ENCODE results near the gene SUFU.
"Not testable (repeated sequence)": the region's sequence is repeated elsewhere in the genome, so short reads cannot be mapped to it uniquely, and the experiment has no call there.

SUFU gene

GRCh38 chr10:102480396-102480795, 23.4 kb upstream of the SUFU start:
- no peak for DNase-seq (ENCODE audit: low spot score)

- no peak for DNase-seq (ENCODE audit: low spot score)
Observed at GRCh38 chr10:102484021-102484420, 19.8 kb upstream of the SUFU start.

GRCh38 chr10:102485093-102485784, 18.5 kb upstream of the SUFU start:
- no peak for DNase-seq (ENCODE audit: low spot score)

- DNase-seq (ENCODE audit: low spot score): no peak
Observed at GRCh38 chr10:102491136-102491535, 12.6 kb upstream of the SUFU start.

GRCh38 chr10:102492344-102492939, 11.3 kb upstream of the SUFU start:
- DNase-seq (ENCODE audit: low spot score): no peak

GRCh38 chr10:102492983-102493382, 10.8 kb upstream of the SUFU start:
- DNase-seq (ENCODE audit: low spot score): peak; percentile 77

DNA sequence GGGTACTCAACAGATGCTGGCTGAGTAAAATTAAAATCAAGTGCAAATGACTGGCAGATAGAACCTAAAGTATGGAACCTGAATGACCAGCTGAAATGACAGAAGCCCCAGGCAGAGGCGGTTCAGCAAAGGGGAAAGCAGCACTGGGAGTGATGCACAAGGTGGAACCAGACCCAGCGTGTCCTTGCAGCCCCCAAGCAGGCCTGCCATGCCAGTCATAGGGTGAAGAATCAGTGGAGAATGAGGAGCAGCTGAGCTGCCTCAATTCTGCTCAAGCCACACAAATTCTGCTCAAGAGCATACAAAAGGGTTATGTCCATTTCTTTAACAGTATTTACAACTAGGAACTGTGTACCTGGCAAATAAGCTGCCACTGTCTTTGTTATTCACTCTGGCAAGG, 10.0 kb upstream of the SUFU start:
- DNase-seq (ENCODE audit: low spot score): no peak

DNA sequence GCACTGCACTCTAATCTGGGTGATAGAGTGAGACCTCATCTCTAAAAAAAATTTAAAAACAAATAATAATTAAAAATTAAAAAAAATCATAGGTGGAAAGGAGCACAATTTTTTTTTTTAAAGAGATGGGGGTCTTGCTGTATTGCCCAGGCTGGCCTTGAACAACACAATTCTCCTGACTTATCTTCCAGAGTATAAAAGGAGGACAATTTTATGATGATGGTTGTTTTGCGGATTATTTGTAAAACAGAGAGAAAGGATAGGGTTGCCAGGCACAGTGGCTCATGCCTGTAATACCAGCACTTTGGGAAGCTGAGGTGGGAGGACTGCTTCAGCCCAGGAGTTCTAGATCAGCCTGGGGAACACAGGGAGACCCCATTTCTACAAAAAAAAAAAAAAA, 6.2 kb upstream of the SUFU start:
- DNase-seq (ENCODE audit: low spot score): no peak

DNA sequence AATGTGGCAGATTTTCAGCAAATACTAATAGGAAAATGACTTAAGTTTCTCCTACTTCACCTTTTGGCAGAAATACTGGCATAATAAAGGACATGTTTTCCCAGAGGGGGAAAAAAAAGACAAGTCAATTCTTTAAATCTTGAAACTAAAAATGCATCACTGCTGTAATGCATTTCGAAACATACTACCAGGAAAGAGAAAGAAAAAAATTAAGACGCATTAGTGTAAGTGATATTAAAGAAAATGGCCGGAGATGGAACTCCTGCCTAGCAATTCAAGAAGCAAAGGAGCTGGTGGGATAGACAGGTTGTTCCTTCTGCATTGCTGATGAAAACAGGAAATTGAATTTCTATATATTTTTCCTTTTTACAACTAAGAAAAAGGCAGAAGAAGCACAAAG, 4.4 kb upstream of the SUFU start:
- DNase-seq (ENCODE audit: low spot score): no peak

DNA sequence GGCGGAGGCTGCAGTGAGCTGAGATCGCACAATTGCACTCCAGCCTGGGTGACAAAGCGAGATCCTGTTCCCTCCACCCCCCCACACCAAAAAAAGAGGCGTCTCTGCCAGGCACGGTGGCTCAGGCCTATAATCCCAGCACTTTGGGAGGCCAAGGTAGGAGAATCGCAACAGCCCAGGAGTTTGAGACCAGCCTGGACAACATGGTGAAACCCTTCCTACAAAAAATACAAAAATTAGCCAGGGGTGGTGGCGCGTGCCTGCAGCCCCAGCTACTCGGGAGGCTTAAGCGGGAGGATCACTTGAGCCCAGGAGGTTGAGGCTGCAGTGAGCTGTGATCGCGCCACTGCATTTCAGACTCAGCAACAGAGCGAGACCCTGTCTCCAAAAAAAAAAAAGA, 3.1 kb upstream of the SUFU start:
- not testable (repeated sequence) for DNase-seq (ENCODE audit: low spot score)

DNA sequence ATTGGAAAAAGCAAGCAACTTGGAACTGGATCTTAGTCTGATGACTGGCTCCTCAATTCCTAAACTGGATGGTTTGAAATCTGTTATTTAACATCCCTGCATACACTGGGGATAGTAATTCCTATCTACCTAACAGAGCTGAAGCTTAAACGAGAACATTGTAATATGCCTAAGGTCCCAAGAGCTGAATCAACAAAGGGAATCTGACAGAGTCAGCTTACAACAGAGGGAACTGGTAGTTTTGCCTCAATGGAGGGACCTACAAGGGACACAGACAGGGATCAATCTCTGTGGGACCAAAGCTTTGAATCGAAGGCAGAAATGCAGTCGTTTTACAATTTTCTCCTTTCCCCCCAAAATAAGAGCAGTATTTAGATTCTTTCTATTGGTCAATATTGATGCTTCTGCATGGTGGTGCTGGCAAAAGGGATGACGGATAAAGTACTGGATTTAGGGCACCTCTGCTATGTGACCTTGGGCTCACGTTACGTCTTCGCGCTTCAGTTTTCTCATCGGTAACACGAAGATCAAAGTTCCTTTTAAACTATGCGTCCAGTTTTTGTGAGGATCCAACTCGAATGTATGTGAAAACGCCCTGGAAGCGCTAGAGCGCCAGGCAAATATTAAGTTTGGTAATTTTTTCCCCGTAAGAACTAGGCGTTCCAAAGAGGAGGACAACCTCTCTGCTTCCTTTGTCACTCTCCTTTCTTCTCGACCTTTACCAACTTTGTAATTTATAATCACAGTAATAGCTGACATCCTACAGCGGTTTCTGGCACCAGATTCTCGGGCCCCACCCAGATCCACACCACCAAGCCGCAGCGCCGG, 2.4 kb upstream of the SUFU start:
- no peak for DNase-seq (ENCODE audit: low spot score)

DNA sequence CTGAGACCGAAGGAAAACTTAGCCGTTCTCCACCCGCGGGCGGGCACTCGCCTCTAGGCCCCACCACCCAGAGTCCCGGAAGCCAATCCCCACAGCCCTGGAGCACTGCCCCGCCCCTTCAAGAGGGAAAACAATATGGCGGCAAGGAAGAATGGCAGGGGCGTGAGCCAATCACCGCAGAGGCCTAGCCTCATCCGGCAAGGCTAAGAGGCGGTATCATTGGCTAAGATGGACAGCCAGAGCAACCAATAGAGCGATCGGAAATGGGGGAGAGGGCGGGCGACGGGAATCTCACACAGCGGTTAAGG, 1.8 kb upstream of the SUFU start:
- DNase-seq (ENCODE audit: low spot score): peak; percentile 100

DNA sequence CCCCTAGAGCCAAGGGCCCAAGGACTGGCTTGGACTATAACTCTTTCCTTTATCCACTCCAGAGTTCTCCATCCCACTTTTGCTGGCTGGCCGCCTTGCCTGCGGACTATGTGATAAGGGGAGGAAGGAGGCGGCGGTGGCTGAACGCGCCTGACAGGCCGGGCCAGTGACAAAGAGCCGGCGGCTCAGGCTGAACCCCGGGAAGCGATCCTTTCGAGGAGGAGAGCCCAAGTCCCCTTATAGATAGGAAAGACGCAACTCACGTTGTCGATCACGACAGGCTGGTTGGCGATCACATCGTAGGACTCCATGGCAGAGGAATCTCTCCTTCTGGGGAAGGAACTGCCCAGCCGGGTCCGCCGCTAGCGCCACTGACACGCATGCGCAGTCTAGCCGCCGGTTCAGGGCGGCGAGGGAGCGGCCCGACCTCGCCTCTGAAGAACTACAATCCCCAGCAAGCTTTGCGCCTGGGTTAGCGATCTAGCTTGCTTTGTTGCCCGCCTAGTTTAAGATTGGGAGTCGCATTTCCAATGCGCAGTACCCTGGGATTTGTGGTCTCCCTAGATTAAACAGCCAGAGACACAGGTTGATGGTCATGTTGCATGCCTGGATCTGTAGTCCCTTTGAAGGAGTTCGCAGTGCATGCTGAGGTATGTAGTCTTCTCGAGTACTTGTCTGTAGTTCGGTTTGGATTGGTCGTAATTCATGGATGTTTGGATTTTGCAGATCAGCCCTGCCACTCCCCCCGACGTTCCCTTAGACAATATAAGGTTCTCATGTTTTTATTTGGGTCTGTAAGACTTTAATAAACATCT, 1.2 kb upstream of the SUFU start, which contains the start of gene ACTR1A:
Gene ACTR1A (minus strand): TSS at position 376 of the 815 bp plus-strand sequence. CDS start 65 bp downstream, at position 311.
- DNase-seq (ENCODE audit: low spot score): peak; percentile 100

- peak; percentile 51 for DNase-seq (ENCODE audit: low spot score)
Observed at GRCh38 chr10:102504179-102504975, 605 bp downstream of the SUFU start.

- no peak for DNase-seq (ENCODE audit: low spot score)
Observed at GRCh38 chr10:102504976-102505300, 1.2 kb downstream of the SUFU start.

GRCh38 chr10:102505462-102506115, 1.8 kb downstream of the SUFU start:
- no peak for DNase-seq (ENCODE audit: low spot score)

- no peak for DNase-seq (ENCODE audit: low spot score)
Observed at GRCh38 chr10:102507521-102507920, 3.7 kb downstream of the SUFU start.

DNA sequence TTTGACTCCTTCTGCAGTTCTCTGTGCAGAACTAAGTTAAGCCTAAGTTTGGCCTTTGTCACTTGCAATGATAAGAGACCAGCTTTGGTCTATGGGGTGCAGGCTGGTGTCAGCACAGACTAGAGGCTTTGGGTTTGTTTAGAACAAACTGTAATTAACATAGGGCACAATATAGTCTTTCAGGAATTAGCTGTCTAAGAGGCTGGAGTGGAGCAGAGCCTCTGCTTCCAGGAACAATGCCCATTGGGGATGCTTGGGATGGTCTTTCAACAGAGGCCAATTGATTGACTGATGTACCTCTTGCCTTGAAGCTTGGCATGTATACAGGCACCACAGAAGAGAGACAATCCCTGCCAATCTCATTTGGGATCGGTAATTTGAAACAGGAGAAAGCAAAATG, 4.7 kb downstream of the SUFU start:
- peak; percentile 45 for DNase-seq (ENCODE audit: low spot score)

DNA sequence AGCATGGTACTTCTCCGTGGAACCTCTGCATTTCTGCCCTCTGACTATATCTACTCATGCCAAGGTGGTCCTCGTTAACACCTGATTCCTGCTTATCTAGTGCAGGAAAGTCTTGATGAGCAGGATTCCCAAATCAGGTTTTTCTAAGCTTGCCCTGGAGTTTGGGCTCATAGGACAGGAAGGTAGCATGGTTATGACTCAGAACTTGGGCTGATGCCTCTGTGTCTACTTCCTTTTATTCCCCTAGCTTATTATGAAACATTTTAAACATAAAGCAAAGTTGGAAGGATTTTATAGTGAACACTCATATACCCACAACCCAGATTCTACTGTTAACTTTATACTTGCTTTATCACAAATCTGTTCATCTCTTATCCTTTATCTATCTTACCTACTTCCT, 5.6 kb downstream of the SUFU start:
- no peak for DNase-seq (ENCODE audit: low spot score)

GRCh38 chr10:102511583-102512274, 8.0 kb downstream of the SUFU start:
- DNase-seq (ENCODE audit: low spot score): peak; percentile 29

Data from Ammon's horn (tissue), 1 donor.